NCI-H2196 treated with DMSO at 0.1 percent for 48 hours (cell line): ENCODE results near the gene CCSER1.
"Not testable (repeated sequence)": the region's sequence is repeated elsewhere in the genome, so short reads cannot be mapped to it uniquely, and the experiment has no call there.

Experiments used
- DNase-seq: peaks from one replicate; lab custom pipeline; 2025; ENCODE audit not compliant: unreplicated experiment; lab: John Stamatoyannopoulos, UW

Gene CCSER1

DNA sequence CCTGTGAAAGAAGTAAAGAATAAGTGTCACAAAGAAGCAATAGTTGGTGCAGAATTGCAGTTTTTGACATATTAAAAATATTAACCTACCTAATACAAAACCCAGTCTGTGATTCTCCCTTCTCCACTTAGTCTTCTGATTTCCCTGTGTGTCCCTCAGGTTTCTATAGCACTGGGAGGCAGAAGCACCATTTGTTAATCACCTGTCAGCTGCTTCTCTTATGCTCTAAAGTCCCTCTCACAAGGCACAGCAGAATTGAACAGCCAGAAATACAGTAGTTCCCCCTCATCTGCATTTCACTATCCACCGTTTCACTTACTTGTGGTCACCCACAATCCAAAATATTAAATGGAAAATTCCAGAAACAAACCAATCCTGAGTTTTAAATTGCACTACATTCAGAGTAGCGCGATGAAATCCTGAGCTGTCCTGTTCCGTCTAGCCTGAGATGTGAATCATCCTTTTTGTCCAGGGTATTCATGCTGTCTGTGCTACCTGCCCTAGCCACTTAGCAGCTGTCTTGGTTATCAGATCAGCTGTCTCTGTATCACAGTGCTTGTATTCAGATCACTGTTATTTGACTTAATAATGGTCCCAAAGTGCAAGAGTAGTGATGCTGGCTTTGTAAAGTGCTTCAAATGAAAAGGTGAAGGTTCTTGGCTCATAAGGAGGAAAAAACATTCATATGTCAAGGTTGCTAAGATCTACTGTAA lies 1192.5 kb downstream of the CCSER1 start:
- DNase-seq, result no peak

DNA sequence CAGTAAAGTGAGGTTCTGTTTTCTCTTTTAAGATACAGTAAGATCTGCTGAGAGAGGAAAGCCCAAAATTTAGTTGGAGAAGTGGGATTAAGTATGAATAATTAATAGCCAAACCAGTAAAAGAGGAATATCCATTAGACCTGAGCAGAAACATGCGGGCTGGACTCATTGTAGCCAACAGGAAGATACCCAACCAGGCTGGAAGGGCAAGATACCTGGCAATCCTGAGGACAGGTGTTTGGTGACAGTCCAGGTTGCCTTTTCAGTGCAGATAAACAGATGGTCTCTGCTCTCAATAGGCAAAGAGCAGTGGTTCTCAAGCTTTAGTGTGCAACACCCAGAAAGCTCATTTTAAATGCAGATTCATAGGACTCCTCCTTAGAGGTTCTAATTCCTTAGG lies 1195.8 kb downstream of the CCSER1 start:
- DNase-seq, result no peak

DNA sequence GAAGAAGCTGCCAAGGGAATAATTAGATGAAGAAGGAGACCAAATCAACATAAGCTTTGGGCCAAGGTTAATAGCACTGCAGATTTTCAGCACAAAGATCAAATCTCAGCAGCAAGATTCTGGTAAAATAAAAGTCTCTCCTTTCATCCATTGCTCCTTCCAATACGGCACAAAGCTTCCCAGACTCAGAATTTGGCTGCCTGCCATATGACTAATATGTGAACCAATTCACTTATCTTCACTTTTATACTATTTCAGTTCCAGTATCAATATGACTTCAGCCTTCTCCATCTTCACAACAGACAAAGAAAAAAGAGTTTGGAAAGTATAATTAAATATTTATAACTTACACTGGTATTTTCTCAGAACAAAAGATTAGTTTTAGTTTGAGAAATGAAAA lies 1198.3 kb downstream of the CCSER1 start:
- DNase-seq, result no peak

DNA sequence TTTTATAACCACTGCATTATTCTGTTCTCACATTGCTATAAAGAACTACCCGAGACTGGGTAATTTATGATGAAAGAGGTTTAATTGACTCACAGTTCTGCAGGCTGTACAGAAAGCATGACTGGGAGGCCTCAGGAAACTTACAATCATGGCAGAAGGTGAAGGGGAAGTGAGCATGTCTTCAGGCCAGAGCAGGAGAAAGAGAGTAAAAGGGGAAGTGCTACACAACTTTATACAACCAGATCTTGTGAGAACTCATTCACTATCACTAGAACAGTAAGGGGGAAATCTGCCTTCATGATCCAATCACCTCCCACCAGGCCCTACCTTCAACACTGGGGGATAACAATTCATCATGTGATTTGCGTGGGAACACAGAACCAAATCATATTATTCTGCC lies 1199.0 kb downstream of the CCSER1 start:
- DNase-seq, result not testable (repeated sequence)

DNA sequence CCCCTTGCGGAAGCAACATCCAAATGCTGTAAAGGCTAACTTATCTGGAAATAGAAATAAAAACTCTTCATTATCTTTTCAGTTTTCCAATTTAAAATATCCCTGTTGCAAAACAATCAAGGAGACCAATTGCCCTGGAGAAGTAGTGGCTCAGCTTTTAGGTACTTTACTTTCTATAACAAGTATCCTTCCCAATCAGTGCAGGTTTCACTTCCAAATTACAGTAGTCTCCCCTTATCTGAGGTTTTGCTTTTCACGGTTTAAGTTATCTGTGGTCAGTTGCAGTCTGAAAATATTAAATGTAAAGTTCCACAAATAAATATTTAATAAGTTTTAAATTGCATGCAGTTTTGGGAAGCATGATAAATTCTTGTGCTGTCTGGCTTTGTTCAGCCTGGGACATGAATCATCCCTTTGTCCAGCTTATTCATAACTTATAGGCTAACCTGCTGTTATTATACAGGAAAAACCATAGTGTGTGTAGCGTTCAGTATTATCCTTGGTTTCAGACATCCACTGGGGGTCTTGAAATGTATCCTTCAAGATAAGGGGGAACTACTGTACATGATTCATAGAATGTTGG lies 1203.5 kb downstream of the CCSER1 start:
- no peak for DNase-seq

DNA sequence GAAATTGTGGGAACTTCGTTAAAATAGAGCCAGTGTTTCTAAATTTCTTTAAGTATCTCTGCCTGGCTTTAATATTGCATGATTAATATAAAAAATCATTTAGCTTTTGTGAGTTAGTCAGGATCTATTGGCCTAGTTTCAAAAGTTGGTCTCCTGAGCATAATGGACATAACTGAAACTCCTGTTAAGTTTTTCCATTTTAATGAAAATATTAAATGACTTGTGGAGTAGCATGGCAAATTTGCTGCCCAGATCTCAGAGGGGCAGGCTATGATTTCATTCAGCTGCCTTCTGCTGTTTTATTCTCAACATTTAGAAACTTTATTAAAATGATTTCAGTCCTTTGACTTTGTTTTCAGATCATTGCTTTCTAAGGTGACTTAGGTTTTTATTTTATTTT lies 1213.6 kb downstream of the CCSER1 start:
- no peak for DNase-seq

DNA sequence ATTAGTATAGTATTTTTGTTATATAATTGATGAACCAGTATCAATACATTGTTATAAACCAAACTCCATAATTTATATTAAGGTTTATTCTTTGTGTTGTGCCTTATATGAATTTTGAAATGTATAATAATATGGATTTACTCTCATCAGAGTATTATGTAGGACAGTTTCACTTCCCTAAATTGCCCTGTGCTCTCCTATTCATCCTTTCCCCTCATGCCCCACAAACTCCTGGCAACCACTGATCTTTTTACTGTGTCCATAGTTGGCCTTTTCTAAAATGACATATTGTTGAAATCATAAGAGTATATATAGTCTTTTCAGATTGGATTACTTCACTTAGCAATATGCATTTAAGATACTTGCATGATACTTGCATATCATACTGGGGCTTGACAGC lies 1218.4 kb downstream of the CCSER1 start:
- no peak for DNase-seq

DNA sequence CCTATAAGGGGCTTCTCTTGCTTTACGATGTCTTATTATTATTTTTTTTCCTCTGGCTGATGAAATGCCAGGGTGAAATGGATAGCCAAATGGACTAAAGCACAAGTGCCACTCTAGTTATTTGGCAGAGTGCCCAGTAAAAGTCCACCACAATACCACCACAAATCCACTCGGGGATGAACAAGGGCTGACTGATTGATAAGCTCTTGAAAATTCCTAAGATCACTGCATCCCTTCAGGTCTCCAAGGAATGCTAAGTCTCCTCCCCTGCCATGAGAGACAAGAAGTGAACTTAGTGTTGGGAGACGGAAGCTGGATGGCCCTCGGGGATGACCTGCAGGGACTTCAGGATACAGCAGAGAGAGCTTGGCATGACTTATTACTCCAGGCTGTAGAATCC lies 1229.3 kb downstream of the CCSER1 start:
- not testable (repeated sequence) for DNase-seq

DNA sequence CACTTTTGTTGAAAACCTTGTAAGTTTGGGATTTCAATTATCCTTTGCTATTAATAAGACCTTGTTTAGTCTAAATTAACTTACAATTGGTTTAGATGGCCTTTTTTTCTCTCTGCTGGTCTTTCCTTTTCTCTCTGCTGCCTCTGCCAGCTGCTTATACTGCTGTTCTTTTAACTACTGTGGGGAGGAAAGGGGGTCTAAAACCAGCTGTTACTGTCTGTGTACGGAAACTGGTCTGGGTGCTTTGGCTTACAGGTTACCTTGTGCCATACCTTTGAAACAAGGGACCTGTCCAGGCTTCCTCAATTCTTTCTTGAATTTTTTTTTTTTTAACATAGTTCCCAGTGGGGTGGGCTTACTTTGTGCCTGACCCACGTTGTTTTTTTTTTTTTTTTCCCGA lies 1230.8 kb downstream of the CCSER1 start:
- not testable (repeated sequence) for DNase-seq

DNA sequence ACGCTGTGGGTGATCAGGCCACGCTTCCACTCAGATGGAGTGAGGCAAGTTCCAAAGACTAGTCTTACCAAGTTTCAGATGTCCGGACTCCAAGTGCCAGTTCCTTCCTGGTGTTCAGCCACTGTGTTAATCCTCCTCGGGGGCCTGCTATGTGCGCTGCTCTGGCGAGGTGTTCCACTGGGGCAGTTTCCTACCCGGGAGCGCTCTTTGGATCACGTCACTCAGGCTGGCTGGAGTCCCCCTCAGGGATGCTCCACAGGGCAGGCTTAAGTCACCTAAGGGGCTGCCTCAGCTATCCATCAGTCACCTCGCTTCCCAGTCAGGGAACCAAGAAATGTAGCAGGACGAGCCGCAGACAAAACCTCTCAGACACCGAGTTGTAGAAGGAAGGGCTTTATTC lies 1231.4 kb downstream of the CCSER1 start:
- not testable (repeated sequence) for DNase-seq

DNA sequence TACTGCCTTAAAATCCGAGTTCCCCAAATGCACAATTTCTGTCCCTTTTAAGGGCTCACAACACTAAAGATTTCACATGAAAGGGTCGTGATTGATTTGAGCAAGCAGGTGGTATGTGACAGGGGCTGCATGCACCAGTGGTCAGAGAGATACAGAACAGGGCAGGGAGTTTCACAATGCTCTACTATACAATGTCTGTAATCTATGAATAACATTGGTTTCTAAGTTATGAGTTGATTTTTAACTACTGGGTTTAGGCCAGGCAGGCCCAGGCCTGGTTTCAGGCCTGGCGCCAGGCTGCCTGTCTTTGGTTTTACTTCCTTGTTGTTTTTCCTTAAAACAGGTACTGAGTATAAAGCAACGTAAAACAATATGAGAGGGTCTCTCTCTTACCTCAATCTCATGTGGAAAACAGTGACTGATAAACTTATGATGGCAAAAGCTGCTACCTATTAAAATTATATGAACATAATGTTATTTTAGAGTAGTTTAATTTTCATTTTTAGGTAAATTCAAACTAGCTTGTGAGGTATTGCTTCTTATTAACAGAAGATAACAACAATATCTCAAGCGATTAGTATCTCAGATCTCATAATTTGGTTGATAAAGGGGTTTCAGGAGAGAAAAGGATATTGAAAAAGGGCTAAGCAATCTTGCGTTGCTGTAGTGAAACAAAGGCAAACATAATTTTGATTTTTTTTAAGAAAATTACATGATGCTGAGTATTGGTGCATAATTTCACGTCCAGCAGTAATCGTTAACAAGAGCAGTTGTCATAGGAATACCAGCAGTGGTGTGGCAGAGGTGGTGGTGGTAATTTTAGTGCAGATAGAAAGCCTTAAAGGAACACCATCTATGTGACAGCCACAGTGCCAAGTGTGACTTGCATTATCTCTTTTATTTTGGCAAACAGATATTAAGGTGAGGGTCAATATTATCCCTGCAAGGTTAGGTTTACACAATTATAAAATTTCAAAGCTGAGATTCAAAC lies 1232.1 kb downstream of the CCSER1 start:
- no peak for DNase-seq

DNA sequence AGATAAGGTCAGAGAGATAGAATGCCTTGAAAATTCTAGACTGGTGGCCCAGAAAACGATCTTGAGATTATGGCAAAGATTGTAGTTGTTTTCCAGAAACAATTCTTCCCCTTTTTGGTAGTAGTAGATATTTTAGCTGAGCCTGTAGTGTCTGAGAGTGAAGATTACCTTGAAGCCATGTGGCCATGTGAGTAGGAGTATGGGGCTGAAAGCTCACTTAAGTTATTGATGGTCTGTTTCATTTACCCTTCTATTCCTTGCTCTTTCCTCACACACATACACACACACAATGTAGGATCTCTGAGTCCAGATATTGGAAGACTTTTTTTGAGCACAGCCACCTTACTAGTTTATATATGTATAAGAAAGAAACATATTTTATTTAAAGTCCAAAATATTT lies 1234.9 kb downstream of the CCSER1 start:
- no peak for DNase-seq

DNA sequence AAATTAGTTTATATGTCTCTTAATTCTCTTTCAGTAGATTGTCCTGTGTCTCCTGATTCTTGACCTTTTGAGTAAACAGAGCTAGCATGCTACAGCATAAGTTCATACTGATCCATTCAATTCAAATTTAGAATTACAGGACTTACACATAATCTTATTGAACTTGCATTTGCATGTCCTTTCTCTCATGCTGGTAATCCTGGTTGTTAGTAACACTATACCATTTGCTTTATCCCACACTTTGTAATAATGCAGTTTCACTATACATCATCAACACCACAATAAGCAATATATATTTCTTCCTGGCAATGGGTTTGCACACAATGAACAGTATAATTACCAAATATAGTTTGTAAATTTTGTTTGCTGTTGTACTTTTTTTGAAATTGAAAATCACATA lies 1239.4 kb downstream of the CCSER1 start:
- DNase-seq, result no peak

DNA sequence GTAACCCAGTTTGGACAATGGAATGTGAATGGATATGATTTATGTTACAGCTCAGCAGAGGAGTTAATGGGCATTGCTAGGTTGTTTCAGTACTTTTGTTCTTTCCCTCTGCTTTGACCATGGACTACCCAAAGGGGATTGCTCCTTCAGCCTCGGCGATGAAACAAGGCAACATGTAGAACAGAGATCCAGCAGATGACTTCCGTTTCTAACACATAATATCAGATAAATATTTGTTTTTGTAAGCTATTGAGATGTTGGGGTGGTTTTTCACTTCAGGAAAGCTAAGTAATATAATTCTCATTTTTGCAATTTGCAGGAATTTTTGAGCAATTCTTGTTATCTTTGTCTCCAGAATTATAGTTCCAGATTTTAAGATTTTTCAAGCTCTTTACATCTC lies 1241.9 kb downstream of the CCSER1 start:
- DNase-seq, result no peak

DNA sequence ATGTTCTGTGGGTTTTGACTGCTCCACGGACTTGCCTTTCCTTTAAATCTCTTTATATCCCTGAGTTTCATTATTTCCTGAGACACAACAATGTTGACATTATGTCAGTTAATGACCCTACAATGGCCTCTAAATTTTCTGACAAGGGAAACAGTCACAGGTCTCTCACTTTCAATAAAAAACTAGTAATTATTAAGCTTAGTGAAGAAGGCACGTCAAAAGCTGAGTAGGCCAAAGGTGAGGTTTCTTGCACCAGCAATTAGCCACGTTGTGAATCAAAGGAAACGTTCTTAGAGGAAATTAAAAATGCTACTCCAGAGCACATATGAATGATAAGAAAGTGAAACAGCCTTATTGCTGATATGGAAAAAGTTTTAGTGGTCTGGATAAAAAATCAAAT lies 1246.4 kb downstream of the CCSER1 start:
- no peak for DNase-seq

DNA sequence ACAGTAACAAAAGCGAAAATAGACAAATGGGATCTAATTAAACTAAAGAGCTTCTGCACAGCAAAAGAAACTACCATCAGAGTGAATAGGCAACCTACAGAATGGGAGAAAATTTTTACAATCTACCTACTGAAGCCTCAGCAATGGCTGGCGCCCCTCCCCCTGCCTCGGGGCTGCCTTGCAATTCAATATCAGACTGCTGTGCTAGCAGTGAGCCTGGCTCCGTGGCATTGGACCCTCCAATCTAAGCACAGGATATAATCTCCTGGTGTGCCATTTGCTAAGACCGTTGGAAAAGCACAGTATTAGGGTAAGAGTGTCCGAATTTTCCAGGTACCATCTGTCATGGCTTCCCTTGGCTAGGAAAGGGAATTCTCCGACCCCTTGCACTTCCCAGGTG lies 1278.2 kb downstream of the CCSER1 start:
- DNase-seq, result not testable (repeated sequence)

DNA sequence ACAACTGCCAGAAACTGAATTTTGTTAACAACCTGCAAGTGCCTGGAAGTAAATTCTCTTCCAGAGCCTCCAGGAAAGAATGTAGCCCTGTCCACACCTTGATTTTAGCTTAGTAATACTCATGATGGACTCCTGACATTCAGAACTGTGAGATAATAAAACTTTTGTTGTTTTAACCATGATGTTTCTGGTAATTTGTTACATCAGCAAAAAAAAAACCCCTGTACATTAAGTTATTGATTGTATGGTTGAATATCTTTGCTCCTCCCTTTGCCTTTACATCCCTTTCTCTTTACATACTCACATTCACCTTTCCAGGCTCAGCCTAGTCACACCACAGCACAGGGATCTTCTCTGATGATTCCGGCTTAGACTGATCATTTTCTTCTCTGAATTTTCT lies 1294.8 kb downstream of the CCSER1 start:
- no peak for DNase-seq

DNA sequence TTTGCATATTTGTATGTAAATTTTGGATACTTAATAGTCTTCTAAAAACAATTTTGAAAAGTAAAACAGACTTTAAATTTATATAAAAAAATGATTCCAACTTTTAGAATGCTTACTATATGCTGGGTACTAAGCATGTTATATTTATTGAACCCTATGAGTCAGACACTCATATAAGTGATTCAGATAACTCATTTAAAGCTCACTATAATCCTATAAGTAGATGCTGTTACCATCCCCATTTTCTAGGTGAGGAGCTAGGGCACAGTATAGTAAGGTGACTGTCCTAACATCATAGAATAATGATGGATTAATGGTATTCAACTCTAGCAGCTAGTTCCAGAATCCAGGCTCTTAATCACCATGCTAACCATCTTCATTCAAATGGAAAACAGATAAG lies 1299.5 kb downstream of the CCSER1 start:
- DNase-seq, result no peak

DNA sequence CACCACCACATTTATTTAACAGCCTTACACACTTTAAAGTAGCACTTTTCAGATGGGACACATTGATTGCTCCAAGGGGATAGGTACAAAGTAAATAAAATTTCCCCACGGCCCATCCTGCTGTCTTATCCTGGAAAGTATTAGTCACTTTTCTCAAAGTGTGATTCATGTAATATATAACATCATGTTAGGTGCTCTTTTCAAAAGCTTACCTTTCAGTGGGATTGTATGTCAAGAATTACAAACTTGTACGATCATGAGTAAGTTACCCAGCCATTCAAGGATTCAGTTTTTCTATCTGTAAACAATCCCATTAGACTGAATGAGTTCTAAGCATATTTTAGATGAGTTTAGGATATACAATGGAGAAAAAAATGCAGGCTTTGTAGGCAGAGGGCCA lies 1300.0 kb downstream of the CCSER1 start:
- DNase-seq, result no peak

DNA sequence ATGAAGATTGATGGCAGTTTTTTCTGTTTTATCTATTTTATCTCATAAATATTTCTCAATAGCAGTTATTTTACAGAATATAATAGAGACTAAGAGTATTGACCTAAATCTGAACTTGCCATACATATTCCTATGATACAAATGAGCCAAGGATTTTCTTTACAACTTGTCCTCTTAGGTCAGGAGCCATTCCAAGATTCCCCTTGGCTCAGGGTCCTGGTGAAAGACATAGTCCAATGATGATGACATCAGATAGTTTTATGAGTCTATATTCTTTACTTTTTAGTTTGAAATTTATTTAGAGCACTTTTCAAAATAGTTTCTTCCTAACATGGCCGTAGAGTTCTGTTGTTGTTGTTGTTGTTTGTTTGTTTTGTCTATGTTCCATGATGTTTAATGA lies 1307.4 kb downstream of the CCSER1 start:
- no peak for DNase-seq

DNA sequence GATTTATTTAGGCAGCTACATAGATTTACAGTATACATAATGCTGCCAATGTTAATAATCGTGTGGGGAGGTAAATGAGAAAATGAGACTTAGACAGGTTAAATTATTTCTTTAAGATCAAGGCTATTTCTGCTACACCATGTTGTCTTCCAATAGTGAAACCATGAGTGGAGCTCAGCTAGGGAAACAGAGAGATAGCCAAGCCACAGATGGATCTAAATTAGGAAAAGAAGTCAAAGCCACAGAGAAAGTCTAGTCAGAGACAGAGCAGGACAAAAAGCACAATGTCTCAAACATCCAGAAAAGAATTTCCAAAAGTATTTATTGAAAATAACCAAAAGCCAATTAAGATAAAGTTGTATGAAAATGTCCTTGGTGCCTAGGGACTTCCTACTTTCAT lies 1309.4 kb downstream of the CCSER1 start:
- DNase-seq, result no peak

DNA sequence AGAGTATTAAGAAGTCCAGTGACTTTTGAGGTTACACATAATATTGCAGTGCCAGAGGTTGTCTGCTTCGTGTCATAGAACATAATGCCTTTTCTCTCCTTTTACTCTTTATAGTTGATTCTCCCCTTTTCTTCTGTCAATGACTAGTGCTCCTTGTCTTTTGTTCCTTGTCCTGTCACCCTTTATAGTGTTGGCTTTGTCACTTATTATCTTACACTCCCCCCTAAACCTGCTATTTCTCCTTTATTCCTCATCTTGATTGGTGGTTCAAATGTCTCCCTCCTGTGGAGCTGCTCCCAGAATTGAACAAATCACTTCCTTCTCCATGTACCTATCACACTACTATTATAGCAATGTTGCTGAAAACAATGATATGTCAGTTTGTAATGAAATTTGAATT lies 1320.0 kb downstream of the CCSER1 start:
- no peak for DNase-seq
